BJ (cell line): ENCODE results near the gene SLC39A11. TPM values are rescaled to one million over a fixed set of nuclear protein-coding genes. Genes with fewer than 3 reads are reported as not detected.

ENCODE experiments used
- CTCF ChIA-PET: fragments of 350-600 bp; formaldehyde crosslinking; extraction: SDS; loops from one replicate; lab custom pipeline; 2021; ENCODE audit warnings: antibody characterized with exemption, inconsistent platforms; lab: Yijun Ruan, JAX
- POLR2A ChIA-PET: fragments of 300-600 bp; sonication (Branson Sonifier 250); formaldehyde crosslinking; extraction: SDS; loops from one replicate; lab custom pipeline; 2021; ENCODE audit warnings: antibody characterized with exemption; lab: Charles Lee
- DNase-seq: peaks from one replicate; pipeline ENCODE4 v3.0.0-alpha.2; 2011; ENCODE audit warnings: low read depth
- H3K27me3 ChIP-seq: 2 replicates; pipeline ENCODE4 v1.6.0; 2011; ENCODE audit warnings: low read length; ENCODE audit not compliant: control insufficient read depth, insufficient read depth
- H3K36me3 ChIP-seq: 2 replicates; pipeline ENCODE4 v1.5.1; 2011; ENCODE audit warnings: low read length; ENCODE audit not compliant: control insufficient read depth, insufficient read depth
- H3K4me3 ChIP-seq: 2 replicates; pipeline ENCODE4 v1.5.1; 2011; ENCODE audit warnings: low read depth, mild to moderate bottlenecking, control low read depth, low read length
- polyA plus RNA-seq: library from polyadenylated mRNA; depleted of rRNA; stranded (reverse); fragments of >200 nt; gene quantifications from 2 replicates; pipeline ENCODE4 v1.2.3, GENCODE V29; 2011
- TF ChIP-seq, protein P1 (sequence below): IDR thresholded peaks from 2 replicates; pipeline ENCODE4 v1.5.1; 2011; ENCODE audit warnings: low read depth, mild to moderate bottlenecking, control low read depth, inconsistent platforms, low read length, moderate library complexity; ENCODE audit not compliant: insufficient read depth

SLC39A11 gene
- polyA plus RNA-seq, 1 experiment = 20.9 TPM

DNA sequence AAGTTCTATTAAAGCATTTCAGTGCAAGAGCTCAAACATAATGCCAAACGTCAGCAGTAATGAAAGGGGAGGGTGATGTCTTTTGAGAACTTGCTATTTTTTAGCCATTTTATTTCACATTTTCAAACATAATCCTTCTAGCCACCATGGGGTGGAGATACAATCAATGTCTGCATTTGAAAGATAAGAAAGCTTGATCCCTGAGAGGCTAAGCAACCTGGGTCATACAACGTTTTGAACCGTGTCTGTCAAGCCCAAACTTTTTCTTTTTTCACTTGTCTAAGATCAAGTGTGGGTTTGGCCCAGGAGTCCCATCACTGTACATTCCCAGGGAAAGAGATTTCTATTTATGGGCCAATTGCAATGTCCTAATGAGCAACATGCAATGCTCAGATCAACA is 331.1 kb downstream of the SLC39A11 start:
- no peaks in the 10 kb centered on the region for H3K27me3 ChIP-seq
- TF ChIP-seq, protein P1, sequence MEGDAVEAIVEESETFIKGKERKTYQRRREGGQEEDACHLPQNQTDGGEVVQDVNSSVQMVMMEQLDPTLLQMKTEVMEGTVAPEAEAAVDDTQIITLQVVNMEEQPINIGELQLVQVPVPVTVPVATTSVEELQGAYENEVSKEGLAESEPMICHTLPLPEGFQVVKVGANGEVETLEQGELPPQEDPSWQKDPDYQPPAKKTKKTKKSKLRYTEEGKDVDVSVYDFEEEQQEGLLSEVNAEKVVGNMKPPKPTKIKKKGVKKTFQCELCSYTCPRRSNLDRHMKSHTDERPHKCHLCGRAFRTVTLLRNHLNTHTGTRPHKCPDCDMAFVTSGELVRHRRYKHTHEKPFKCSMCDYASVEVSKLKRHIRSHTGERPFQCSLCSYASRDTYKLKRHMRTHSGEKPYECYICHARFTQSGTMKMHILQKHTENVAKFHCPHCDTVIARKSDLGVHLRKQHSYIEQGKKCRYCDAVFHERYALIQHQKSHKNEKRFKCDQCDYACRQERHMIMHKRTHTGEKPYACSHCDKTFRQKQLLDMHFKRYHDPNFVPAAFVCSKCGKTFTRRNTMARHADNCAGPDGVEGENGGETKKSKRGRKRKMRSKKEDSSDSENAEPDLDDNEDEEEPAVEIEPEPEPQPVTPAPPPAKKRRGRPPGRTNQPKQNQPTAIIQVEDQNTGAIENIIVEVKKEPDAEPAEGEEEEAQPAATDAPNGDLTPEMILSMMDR = no peak
- ChIA-PET POLR2A (no interaction called here), CTCF (interaction anchor here (1.0 kb wide), 1 partner anchor 394 kb away, joined by 3 read pairs; no protein-coding TSS in a partner anchor)
- no peak overlapping the region for H3K4me3 ChIP-seq
- no peaks in the 10 kb centered on the region for H3K36me3 ChIP-seq
- DNase-seq = no peak

DNA sequence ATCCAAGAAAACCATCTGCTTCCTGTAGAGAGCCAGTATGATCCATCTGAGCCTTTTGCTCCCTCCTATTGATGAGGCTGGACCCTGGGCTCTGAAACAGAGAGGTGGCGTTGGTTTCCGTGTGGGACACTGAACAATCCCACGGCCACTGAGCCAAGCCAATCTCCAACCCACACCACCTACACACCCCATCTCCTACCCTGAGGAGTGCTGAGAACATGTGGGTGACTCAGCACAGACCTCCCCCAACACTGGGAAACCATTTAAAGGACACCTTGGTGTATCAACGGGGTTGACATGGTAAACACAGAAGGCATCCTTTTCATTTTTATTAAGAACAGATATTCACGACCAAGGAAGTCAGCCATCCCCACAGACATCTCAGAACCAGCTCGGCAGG is 332.1 kb downstream of the SLC39A11 start:
- POLR2A ChIA-PET = no interaction called here

DNA sequence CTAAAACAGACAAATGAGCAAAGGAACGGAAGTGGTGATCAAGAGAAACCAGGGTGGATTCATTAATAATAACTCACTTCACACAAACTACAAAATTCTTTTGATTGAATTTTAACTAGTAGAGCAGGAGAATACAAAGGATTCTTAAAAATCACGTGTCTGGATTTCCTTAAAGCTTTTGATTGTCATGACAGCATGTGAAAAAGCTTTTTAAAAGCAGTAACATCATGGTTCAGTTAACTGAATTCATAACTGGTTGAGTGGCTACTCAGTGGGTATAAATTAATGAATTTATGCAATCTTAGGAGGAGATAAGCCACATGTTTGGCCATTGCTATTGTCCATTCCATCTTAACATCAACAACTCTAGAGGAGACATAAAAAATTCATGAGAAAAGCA is 333.2 kb downstream of the SLC39A11 start:
- Histone ChIP-seq H3K27me3 (no peaks in the 10 kb centered on the region), H3K36me3 (no peaks in the 10 kb centered on the region), H3K4me3 (no peak overlapping the region)
- CTCF ChIA-PET = interaction anchor here (0.9 kb wide), 1 partner anchor 10 kb away, joined by 3 read pairs; no protein-coding TSS in a partner anchor
- no peak for DNase-seq
- TF ChIP-seq, protein P1 = no peak
- POLR2A ChIA-PET = no interaction called here

More for the DNA sequence above, 332.1 kb downstream of the SLC39A11 start:
- H3K36me3 ChIP-seq = no peaks in the 10 kb centered on the region
- CTCF ChIA-PET = no interaction called here
- no peaks in the 10 kb centered on the region for H3K27me3 ChIP-seq
- no peak overlapping the region for H3K4me3 ChIP-seq
- DNase-seq = no peak
- TF ChIP-seq, protein P1 = no peak

DNA sequence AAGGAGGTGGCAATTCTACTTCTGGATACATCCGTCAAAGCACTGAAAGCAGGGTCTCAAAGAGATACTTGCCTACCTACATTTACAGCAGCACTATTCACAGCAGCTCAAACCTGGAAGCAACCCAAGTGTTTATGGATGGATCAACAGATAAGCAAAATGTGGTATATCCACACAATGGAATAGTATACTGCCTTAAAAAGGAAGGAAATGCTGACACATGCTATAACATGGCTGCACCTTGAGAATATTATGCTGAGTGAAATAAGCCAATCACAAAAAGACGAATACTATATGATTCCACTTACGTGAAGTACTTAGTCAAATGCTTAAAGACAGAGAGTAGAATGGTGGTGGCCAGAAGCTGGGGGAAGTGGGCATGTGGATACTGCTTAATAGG is 336.2 kb downstream of the SLC39A11 start:
- no peaks in the 10 kb centered on the region for H3K27me3 ChIP-seq
- no peaks in the 10 kb centered on the region for H3K36me3 ChIP-seq
- H3K4me3 ChIP-seq = no peak overlapping the region
- ChIA-PET POLR2A (no interaction called here), CTCF (interaction anchor here (1.0 kb wide), 1 partner anchor 10 kb away, joined by 4 read pairs; no protein-coding TSS in a partner anchor)
- TF ChIP-seq, protein P1 = no peak
- no peak for DNase-seq

DNA sequence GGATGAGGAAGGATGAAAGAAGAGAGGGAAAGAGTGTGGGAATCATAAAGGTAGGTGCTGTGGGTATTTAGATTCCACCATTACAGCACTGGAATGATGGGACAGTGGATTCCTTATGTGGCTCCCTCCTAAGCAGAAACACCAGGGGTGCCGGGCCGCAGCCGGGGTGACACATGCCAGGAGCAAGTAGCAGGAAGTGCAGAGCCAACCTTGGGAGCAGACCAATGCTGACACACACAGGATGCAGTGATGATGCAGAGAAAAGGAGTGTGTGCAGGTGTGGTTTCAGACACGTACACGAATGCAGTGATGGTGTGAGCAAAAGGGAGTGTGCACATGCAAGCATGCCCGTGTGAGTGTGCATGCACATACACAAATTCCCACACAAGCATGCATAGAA is 338.0 kb downstream of the SLC39A11 start:
- Histone ChIP-seq H3K4me3 (no peak overlapping the region), H3K36me3 (no peaks in the 10 kb centered on the region), H3K27me3 (no peaks in the 10 kb centered on the region)
- POLR2A ChIA-PET = no interaction called here
- CTCF ChIA-PET = no interaction called here
- TF ChIP-seq, protein P1 = no peak
- DNase-seq = no peak
